ENCODE data around the gene GRIN2A. TPM values are rescaled to one million over a fixed set of nuclear protein-coding genes. Genes with fewer than 3 reads are reported as not detected.

The GRIN2A gene
- total and polyA plus RNA-seq, 2 of the 13 experiments (the other 11 are each of a cell fraction or from before 2014, with no cell fraction given) = not detected

- no peak for TF ChIP-seq KIAA2018 (CRISPR knock-in tag; IDR thresholded peaks at IDR 0.05; ENCODE audit: borderline replicate concordance)
- no peak for TF ChIP-seq MIXL1 (CRISPR knock-in tag; IDR thresholded peaks at IDR 0.05)
- TF ChIP-seq ZNF430 (CRISPR knock-in tag; IDR thresholded peaks at IDR 0.05) = no peak
- no peak for TF ChIP-seq ZMAT5 (CRISPR knock-in tag; IDR thresholded peaks at IDR 0.05; ENCODE audit: borderline replicate concordance, low read depth)
- TF ChIP-seq SIX1 (CRISPR knock-in tag; IDR thresholded peaks at IDR 0.05; ENCODE audit: borderline replicate concordance) = no peak
- no peak for TF ChIP-seq NFRKB (IDR thresholded peaks at IDR 0.05)
Observed at GRCh38 chr16:10107081-10107480, 75.1 kb downstream of the GRIN2A start (continued).

Data from HepG2 (cell line).